Gastroesophageal sphincter (tissue), 3 donors: ENCODE results near the gene AGBL1.

Experiments used
- POLR2A ChIP-seq, 2 donors: fragments of 450-650 bp; IDR thresholded peaks; one replicate each; pipeline ENCODE4 v1.6.1; 2017; ENCODE audit warnings: antibody characterized with exemption in 2 of 2, mild to moderate bottlenecking in 2 of 2, moderate library complexity in 1 of 2
- POLR2AphosphoS5 ChIP-seq: sonication (generic); formaldehyde crosslinking; IDR thresholded peaks from one replicate; pipeline ENCODE4 v1.6.1; 2017; ENCODE audit warnings: antibody characterized with exemption
- TF ChIP-seq, protein P1 (sequence below), 4 experiments: fragments of 200-600 bp in 2 of 4; fragments of 450-650 bp in 2 of 4; sonication (generic) in 1 of 4; IDR thresholded peaks; one replicate each; pipeline ENCODE4 v1.5.1; 2017 to 2019; ENCODE audit warnings: antibody characterized with exemption in 4 of 4, mild to moderate bottlenecking in 2 of 4, moderate library complexity in 2 of 4

DNA sequence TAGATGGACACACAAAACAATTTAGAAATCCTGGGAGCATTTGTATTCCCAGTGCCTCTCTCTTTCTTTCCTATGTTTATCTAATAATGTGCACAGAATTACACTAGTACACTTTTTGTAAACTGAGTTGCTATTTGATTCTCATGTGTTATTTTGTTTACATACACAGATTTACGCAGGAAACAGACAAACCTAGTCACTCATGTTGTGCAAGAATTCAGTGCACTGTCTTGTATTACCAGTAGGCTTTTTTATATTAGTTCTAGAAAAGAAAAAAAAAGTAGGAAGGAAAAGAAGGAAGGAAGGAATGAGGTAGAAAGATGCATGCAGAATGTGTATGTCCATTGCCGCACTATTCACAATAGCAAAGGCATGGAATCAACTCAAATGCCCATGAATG lies 257.4 kb downstream of the AGBL1 start:
- TF ChIP-seq POLR2A (IDR thresholded peaks at IDR 0.05) (no peak), POLR2AphosphoS5 (no peak)
- TF ChIP-seq, protein P1, sequence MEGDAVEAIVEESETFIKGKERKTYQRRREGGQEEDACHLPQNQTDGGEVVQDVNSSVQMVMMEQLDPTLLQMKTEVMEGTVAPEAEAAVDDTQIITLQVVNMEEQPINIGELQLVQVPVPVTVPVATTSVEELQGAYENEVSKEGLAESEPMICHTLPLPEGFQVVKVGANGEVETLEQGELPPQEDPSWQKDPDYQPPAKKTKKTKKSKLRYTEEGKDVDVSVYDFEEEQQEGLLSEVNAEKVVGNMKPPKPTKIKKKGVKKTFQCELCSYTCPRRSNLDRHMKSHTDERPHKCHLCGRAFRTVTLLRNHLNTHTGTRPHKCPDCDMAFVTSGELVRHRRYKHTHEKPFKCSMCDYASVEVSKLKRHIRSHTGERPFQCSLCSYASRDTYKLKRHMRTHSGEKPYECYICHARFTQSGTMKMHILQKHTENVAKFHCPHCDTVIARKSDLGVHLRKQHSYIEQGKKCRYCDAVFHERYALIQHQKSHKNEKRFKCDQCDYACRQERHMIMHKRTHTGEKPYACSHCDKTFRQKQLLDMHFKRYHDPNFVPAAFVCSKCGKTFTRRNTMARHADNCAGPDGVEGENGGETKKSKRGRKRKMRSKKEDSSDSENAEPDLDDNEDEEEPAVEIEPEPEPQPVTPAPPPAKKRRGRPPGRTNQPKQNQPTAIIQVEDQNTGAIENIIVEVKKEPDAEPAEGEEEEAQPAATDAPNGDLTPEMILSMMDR (IDR thresholded peaks at IDR 0.05), result no peak
